ENCODE data around the gene NDUFAF5.

Gene NDUFAF5

DNA sequence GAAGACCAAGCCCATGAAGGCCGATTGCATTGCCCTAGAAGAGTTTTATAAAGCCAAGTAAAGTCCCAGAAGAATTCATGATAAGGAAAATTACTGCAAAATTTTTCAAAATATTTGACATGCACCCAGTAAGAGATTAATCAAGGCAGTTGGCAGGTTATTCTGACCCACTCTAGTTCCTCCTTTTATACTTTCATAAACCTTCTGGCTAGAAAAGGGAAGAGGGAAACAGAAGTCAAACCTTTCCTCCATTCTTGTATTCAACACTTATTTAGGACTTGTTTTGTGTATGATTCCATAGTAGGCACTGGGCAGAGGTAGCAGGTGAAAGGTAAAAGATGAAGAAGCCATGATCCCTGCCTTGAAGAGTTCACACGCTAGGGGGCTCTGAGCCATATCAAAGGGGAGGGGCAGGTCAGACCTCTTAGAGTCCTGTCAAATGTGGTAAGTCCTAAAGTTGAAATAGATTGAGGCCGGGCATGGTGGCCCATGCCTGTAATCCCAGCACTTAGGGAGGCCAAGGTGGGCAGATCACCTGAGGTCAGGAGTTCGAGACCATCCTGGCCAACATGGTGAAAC is 85.4 kb downstream of the NDUFAF5 start:
- TF ChIP-seq, protein P1, sequence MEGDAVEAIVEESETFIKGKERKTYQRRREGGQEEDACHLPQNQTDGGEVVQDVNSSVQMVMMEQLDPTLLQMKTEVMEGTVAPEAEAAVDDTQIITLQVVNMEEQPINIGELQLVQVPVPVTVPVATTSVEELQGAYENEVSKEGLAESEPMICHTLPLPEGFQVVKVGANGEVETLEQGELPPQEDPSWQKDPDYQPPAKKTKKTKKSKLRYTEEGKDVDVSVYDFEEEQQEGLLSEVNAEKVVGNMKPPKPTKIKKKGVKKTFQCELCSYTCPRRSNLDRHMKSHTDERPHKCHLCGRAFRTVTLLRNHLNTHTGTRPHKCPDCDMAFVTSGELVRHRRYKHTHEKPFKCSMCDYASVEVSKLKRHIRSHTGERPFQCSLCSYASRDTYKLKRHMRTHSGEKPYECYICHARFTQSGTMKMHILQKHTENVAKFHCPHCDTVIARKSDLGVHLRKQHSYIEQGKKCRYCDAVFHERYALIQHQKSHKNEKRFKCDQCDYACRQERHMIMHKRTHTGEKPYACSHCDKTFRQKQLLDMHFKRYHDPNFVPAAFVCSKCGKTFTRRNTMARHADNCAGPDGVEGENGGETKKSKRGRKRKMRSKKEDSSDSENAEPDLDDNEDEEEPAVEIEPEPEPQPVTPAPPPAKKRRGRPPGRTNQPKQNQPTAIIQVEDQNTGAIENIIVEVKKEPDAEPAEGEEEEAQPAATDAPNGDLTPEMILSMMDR (conservative IDR thresholded peaks at IDR 0.05): no peak
- H3K27ac ChIP-seq: no peak overlapping the region
